Heart left ventricle (tissue), 16 donors: ENCODE data around the gene ASPA. TPM values are rescaled to one million over a fixed set of nuclear protein-coding genes. Genes with fewer than 3 reads are reported as not detected.

Experiments
- ATAC-seq, 4 donors: fragments of 200-7000 bp; cut with Tn5 transposase; one replicate each; pipeline ENCODE4 v1.9.1; 2020 to 2022; ENCODE audit warnings: moderate library complexity in 4 of 4, mild to moderate bottlenecking in 3 of 4, moderate number of reproducible peaks in 1 of 4
- DNase-seq, 5 donors: peaks; one replicate each; pipeline ENCODE4 v3.0.0-alpha.2; 2020
- H3K27ac ChIP-seq, 12 donors: fragments of 200-600 bp; sonication (generic) in 4 of 12; one replicate each; pipeline versions ENCODE4 v1.5.0 to v1.8.0; 2016 to 2022; ENCODE audit warnings: mild to moderate bottlenecking in 2 of 12
- H3K27me3 ChIP-seq, 9 donors: fragments of 200-600 bp; sonication (generic) in 2 of 9; one replicate each; pipeline versions ENCODE4 v1.5.1 to v1.8.0; 2016 to 2022; ENCODE audit warnings: mild to moderate bottlenecking in 3 of 9
- H3K36me3 ChIP-seq, 9 donors: fragments of 200-600 bp; sonication (generic) in 2 of 9; one replicate each; pipeline versions ENCODE4 v1.5.0 to v1.8.0; 2018 to 2022; ENCODE audit warnings: mild to moderate bottlenecking in 2 of 9
- H3K4me1 ChIP-seq, 12 donors: fragments of 200-600 bp; sonication (generic) in 4 of 12; one replicate each; pipeline versions ENCODE4 v1.5.0 to v1.8.0; 2016 to 2022; ENCODE audit warnings: mild to moderate bottlenecking in 3 of 12
- H3K4me3 ChIP-seq, 12 donors: fragments of 200-600 bp; sonication (generic) in 4 of 12; one replicate each; pipeline versions ENCODE4 v1.5.0 to v1.8.0; 2017 to 2022; ENCODE audit warnings: mild to moderate bottlenecking in 9 of 12, moderate library complexity in 4 of 12
- H3K9me3 ChIP-seq, 12 donors: fragments of 200-600 bp; sonication (generic) in 4 of 12; one replicate each; pipeline versions ENCODE4 v1.5.0 to v1.8.0; 2016 to 2022; ENCODE audit warnings: mild to moderate bottlenecking in 1 of 12
- CTCF ChIP-seq, 12 donors: fragments of 200-600 bp; sonication (generic) in 4 of 12; IDR thresholded peaks; one replicate each; pipeline versions ENCODE4 v1.5.0 to v1.8.0; 2018 to 2022; ENCODE audit warnings: antibody characterized with exemption in 12 of 12, mild to moderate bottlenecking in 5 of 12
- POLR2A ChIP-seq, 2 donors: fragments of 450-650 bp; IDR thresholded peaks; one replicate each; pipeline ENCODE4 v1.6.1; 2017; ENCODE audit warnings: antibody characterized with exemption in 2 of 2, mild to moderate bottlenecking in 2 of 2, moderate library complexity in 2 of 2
- WGBS, 4 donors: extraction: QIAGEN DNeasy Blood & Tissue Kit in 2 of 4; methylation state at CpG; one replicate each; pipeline versions ENCODE4 v1.1.5 to v1.1.7; 2013 to 2018; 5-methylcytosine and 5-hydroxymethylcytosine counted together
- intact Hi-C, 10 donors: fragments of 100-400 bp; cut with DNase I; formaldehyde crosslinking; loops; one replicate each; pipeline versions ENCODE4 v1.11.1 to v1.14.2; 2022
- polyA plus RNA-seq, 2 donors: library from polyadenylated mRNA; stranded (reverse); fragments of 200-250 nt; gene quantifications; one replicate each; pipeline ENCODE4 v1.2.3, GENCODE V29; 2013
- total RNA-seq, 9 donors: library from RNA; depleted of rRNA in 2 of 9; stranded (reverse); fragments of >200 nt in 2 of 9; fragmentation: NEBNext Ultra II Directional in 3 of 9; extraction: Animal tissue kit (Norgen Biotek cat#: 25700) in 3 of 9; gene quantifications; one replicate each; pipeline versions ENCODE4 v1.1.0 to v1.2.4, GENCODE V29; 2016 to 2023
- donor health status: ischemic (EF 13 %, LVEDD 7.1; RV severe dilation, severe dysfunction).
- donor health status: healthy with polysubstance abuse.
- donor health status: DM: no; HTN: yes; CAD: no.
- donor health status: DM: no; HTN: no; CAD: no.
- donor health status: ischemic (EF 25% LVEDD 6.9; RV normal size, moderate dysfunction).
- donor health status: ischemic (EF 25% LVEDD 5.7; RV mildly dilated, moderate dysfunction).
- donor health status: healthy.
- donor health status: DM: yes; HTN: yes; CAD: no.
- donor health status: ischemic (EF 35%, LVEDD 5.7; RV mildly dilated, moderate dysfunction).
- donor health status: nonischemic (EF 11% LVEDD 7.7; RV severe dilation, severe dysfunction).
- donor health status: DM: yes; HTN: yes; CAD: no.
- donor health status: PGD.
- donor health status: ischemic (EF 29% LVEDD 5.4; RV normal size, mild dysfunction).
- donor health status: nonischemic (EF 23%, LVEDD 6.1; RV moderate dilation, normal function).

Gene ASPA
- total and polyA plus RNA-seq, 11 donors: 0.26 to 2.4 (median 1.2) TPM

- no peak overlapping the region for H3K27ac ChIP-seq
- intact Hi-C loops: no loop called here
- H3K4me1 ChIP-seq: peaks cover 0 to 11% (median 0%) of the 10 kb centered on the region in 12 donors
- ATAC-seq (no peak), DNase-seq (no peak)
- H3K27me3 ChIP-seq: no peaks in the 10 kb centered on the region
- no peak overlapping the region for H3K4me3 ChIP-seq
- TF ChIP-seq CTCF (IDR thresholded peaks at IDR 0.05) (no peak), POLR2A (IDR thresholded peaks at IDR 0.05) (no peak)
- peaks cover 0 to under 1% (median 0%) of the 10 kb centered on the region in 12 donors for H3K9me3 ChIP-seq
- 91 to 96% (median 93%) methylated on average over 2 of the region's 2 CpGs for WGBS, 4 donors
- no peaks in the 10 kb centered on the region for H3K36me3 ChIP-seq
Measured at GRCh38 chr17:3506054-3506453, 30.3 kb downstream of the ASPA start.

GRCh38 chr17:3507071-3507470 is 31.3 kb downstream of the ASPA start:
- TF ChIP-seq CTCF (IDR thresholded peaks at IDR 0.05) (no peak), POLR2A (IDR thresholded peaks at IDR 0.05) (no peak)
- Histone ChIP-seq H3K36me3 (no peaks in the 10 kb centered on the region), H3K27ac (no peak overlapping the region), H3K4me3 (no peak overlapping the region), H3K9me3 (no peaks in the 10 kb centered on the region), H3K4me1 (peaks cover 0 to 18% (median 7%) of the 10 kb centered on the region in 12 donors), H3K27me3 (no peaks in the 10 kb centered on the region)
- 67 to 85% (median 74%) methylated on average over 1 of the region's 1 CpG for WGBS, 4 donors
- ATAC-seq (no peak), DNase-seq (no peak)
- intact Hi-C loops: no loop called here

GRCh38 chr17:3507869-3508268 is 32.1 kb downstream of the ASPA start:
- intact Hi-C loops: no loop called here
- no peaks in the 10 kb centered on the region for H3K27me3 ChIP-seq
- TF ChIP-seq CTCF (IDR thresholded peaks at IDR 0.05) (no peak), POLR2A (IDR thresholded peaks at IDR 0.05) (no peak)
- 80 to 90% (median 84%) methylated on average over 3 of the region's 3 CpGs for whole genome bisulfite sequencing, 4 donors
- no peaks in the 10 kb centered on the region for H3K36me3 ChIP-seq
- no peak overlapping the region for H3K27ac ChIP-seq
- no peak overlapping the region for H3K4me3 ChIP-seq
- H3K9me3 ChIP-seq: no peaks in the 10 kb centered on the region
- DNase-seq (no peak), ATAC-seq (no peak)
- H3K4me1 ChIP-seq: peaks cover 0 to 25% (median 13%) of the 10 kb centered on the region in 12 donors

- Histone ChIP-seq H3K4me1 (peaks cover 0 to 31% (median 22%) of the 10 kb centered on the region in 12 donors), H3K27me3 (no peaks in the 10 kb centered on the region), H3K36me3 (no peaks in the 10 kb centered on the region), H3K9me3 (no peaks in the 10 kb centered on the region), H3K27ac (no peak overlapping the region), H3K4me3 (no peak overlapping the region)
- TF ChIP-seq POLR2A (IDR thresholded peaks at IDR 0.05) (no peak), CTCF (IDR thresholded peaks at IDR 0.05) (no peak)
- WGBS, 4 donors: 66 to 77% (median 69%) methylated on average over 6 to 7 of the region's 7 CpGs
- DNase-seq: no peak
- ATAC-seq: no peak
- intact Hi-C loops: loop anchor here in 1 of 10 donors (2.0 kb wide), 1 partner anchor 25 kb away; no protein-coding TSS in a partner anchor
Measured at GRCh38 chr17:3510090-3510489, 34.3 kb downstream of the ASPA start.
